ENCODE results near the gene ULK4. TPM values are rescaled to one million over a fixed set of nuclear protein-coding genes. Genes with fewer than 3 reads are reported as not detected.

The ULK4 gene
- total RNA-seq, 1 experiment from 2014 or later: 14.3 TPM

GRCh38 chr3:41715376-41715775 lies 246.5 kb downstream of the ULK4 start:
- POLR2A ChIA-PET: no interaction called here
- H3K27ac ChIP-seq (ENCODE audit: low read length): no peak overlapping the region
- no peaks in the 10 kb centered on the region for H3K36me3 ChIP-seq (ENCODE audit: control insufficient read depth, insufficient read depth, low read length)
- DNase-seq (ENCODE audit: low read depth, low spot score) (no peak), ATAC-seq (no peak)
- H3K27me3 ChIP-seq (ENCODE audit: control insufficient read depth, insufficient read depth, low read length): no peaks in the 10 kb centered on the region
- no peaks in the 10 kb centered on the region for H3K4me1 ChIP-seq (ENCODE audit: control insufficient read depth, insufficient read depth, low read length)
- CTCF ChIA-PET: no interaction called here
- intact Hi-C loops (cut with micrococcal nuclease; ENCODE audit: unreplicated experiment) (no loop called here), in situ Hi-C loops (cut with HindIII; ENCODE audit: low pct_unique_long_range_greater_than_20kb, low sequenced_read_pairs) (no loop called here)
- no TSS peak for BruUV-seq (replicated peaks)
- no peaks in the 10 kb centered on the region for H3K9me3 ChIP-seq (ENCODE audit: control insufficient read depth, insufficient read depth, low read depth, low read length)
- no peak overlapping the region for H3K4me3 ChIP-seq (ENCODE audit: low read depth in 2 of 2, low read length in 2 of 2)
- TF ChIP-seq TCF7L2 (IDR thresholded peaks at IDR 0.05; ENCODE audit: low read depth, low read length) (no peak), CTCF (IDR thresholded peaks at IDR 0.05) (no peak), REST (IDR thresholded peaks at IDR 0.05; ENCODE audit: insufficient read depth in 1 of 2, low read depth in 2 of 2, low read length in 1 of 2) (no peak), POLR2AphosphoS5 (IDR thresholded peaks at IDR 0.05; ENCODE audit: low read depth, low read length) (no peak), SIN3A (IDR thresholded peaks at IDR 0.05; ENCODE audit: borderline replicate concordance, insufficient read depth, low read depth, low read length) (no peak)

DNA sequence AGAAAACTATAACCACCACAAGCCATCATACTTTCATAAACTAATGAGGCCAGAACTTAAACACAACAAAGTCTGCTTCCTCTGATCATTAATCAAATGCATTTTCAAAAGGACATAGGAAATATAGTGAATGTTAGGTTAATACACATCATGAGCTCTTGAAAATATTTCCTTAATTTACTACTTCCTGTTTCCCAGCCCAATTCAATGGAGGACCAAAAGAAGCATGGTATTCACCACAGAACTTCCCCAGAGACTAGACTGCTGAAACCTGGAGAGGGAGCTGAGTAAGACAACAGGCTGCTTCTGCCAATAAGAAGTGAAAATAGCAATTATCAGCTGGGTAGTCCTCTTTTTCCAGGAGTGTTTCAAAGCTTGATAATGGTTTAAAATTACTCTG lies 250.3 kb downstream of the ULK4 start:
- no peaks in the 10 kb centered on the region for H3K36me3 ChIP-seq (ENCODE audit: control insufficient read depth, insufficient read depth, low read length)
- H3K9me3 ChIP-seq (ENCODE audit: control insufficient read depth, insufficient read depth, low read depth, low read length): no peaks in the 10 kb centered on the region
- no peaks in the 10 kb centered on the region for H3K4me1 ChIP-seq (ENCODE audit: control insufficient read depth, insufficient read depth, low read length)
- TF ChIP-seq TCF7L2 (IDR thresholded peaks at IDR 0.05; ENCODE audit: low read depth, low read length): no peak
- no peaks in the 10 kb centered on the region for H3K27me3 ChIP-seq (ENCODE audit: control insufficient read depth, insufficient read depth, low read length)
- in situ Hi-C loops (cut with HindIII; ENCODE audit: low pct_unique_long_range_greater_than_20kb, low sequenced_read_pairs): no loop called here
- DNase-seq (ENCODE audit: low read depth, low spot score) (no peak), ATAC-seq (no peak)
- BruUV-seq (replicated peaks): no TSS peak
- no peak overlapping the region for H3K27ac ChIP-seq (ENCODE audit: low read length)
- intact Hi-C loops (cut with micrococcal nuclease; ENCODE audit: unreplicated experiment): no loop called here
- no peak overlapping the region for H3K4me3 ChIP-seq (ENCODE audit: low read depth in 2 of 2, low read length in 2 of 2)
- ChIA-PET POLR2A (no interaction called here), CTCF (no interaction called here)

DNA sequence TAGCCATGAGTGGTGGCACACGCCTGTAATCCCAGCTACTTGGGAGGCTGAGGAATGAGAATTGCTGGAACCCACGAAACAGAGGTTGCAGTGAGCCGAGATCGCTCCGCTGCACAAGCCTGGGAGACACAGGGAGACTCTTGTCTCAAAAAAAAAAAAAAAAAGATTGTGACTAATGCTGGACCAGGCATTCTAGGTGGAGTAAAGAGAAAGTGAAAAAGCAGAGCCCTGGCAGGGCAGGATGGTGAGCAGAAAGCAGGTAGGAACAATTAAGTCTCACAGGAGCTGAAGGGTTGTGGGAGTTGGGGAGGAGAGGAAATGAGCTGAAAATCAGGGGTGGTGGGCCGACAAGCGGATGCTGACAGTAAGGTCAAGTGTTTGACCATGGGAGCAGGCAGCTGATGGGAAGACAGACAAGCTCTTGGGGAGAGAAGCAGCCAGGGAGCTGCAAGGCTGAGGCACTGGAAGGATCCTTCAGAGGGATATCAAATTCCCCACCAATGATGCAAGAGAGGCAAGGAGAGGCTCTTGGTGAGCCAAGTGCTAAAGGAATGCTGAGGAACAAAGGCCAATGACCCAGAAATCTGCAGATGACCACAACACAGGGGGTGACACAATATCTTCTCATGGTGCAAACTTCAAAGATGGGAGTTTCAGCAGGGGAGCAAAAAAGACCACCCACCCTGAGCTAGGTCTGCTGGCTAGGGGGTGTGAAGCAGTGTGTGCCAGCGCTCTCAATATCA lies 251.1 kb downstream of the ULK4 start:
- no peak overlapping the region for H3K4me3 ChIP-seq (ENCODE audit: low read depth in 2 of 2, low read length in 2 of 2)
- H3K4me1 ChIP-seq (ENCODE audit: control insufficient read depth, insufficient read depth, low read length): no peaks in the 10 kb centered on the region
- POLR2A ChIA-PET: interaction anchor here (0.6 kb wide), 1 partner anchor 34 kb away, joined by 7 read pairs; no protein-coding TSS in a partner anchor
- intact Hi-C loops (cut with micrococcal nuclease; ENCODE audit: unreplicated experiment) (no loop called here), in situ Hi-C loops (cut with HindIII; ENCODE audit: low pct_unique_long_range_greater_than_20kb, low sequenced_read_pairs) (no loop called here)
- BruUV-seq (replicated peaks): no TSS peak
- DNase-seq (ENCODE audit: low read depth, low spot score) (no peak), ATAC-seq (no peak)
- no peaks in the 10 kb centered on the region for H3K27me3 ChIP-seq (ENCODE audit: control insufficient read depth, insufficient read depth, low read length)
- no peaks in the 10 kb centered on the region for H3K9me3 ChIP-seq (ENCODE audit: control insufficient read depth, insufficient read depth, low read depth, low read length)
- no peak overlapping the region for H3K27ac ChIP-seq (ENCODE audit: low read length)
- CTCF ChIA-PET: no interaction called here
- no peaks in the 10 kb centered on the region for H3K36me3 ChIP-seq (ENCODE audit: control insufficient read depth, insufficient read depth, low read length)
- TF ChIP-seq TCF7L2 (IDR thresholded peaks at IDR 0.05; ENCODE audit: low read depth, low read length): no peak
- TF ChIP-seq CTCF (IDR thresholded peaks at IDR 0.05): no peak
- no peak for TF ChIP-seq SIN3A (IDR thresholded peaks at IDR 0.05; ENCODE audit: borderline replicate concordance, insufficient read depth, low read depth, low read length)
- no peak for TF ChIP-seq POLR2AphosphoS5 (IDR thresholded peaks at IDR 0.05; ENCODE audit: low read depth, low read length)
- no peak for TF ChIP-seq REST (IDR thresholded peaks at IDR 0.05; ENCODE audit: insufficient read depth in 1 of 2, low read depth in 2 of 2, low read length in 1 of 2)
